Breast epithelium (tissue), 4 donors: ENCODE results near the gene PRR29. TPM values are rescaled to one million over a fixed set of nuclear protein-coding genes. Genes with fewer than 3 reads are reported as not detected.
A peak's percentile ranks its signal among the peaks of the same experiment; 100 is the strongest.
"Not testable (repeated sequence)": the region's sequence is repeated elsewhere in the genome, so short reads cannot be mapped to it uniquely, and the experiment has no call there.

ENCODE experiments used
- DNase-seq, 2 donors: peaks; one replicate each; pipeline ENCODE4 v3.0.0-alpha.2; 2019; ENCODE audit warnings: low spot score in 2 of 2
- H3K27ac ChIP-seq, 2 donors: fragments of 200-600 bp; sonication (generic) in 1 of 2; one replicate each; pipeline ENCODE4 v1.5.1; 2016 to 2019; ENCODE audit warnings: mild to moderate bottlenecking in 1 of 2
- H3K27me3 ChIP-seq, 2 donors: fragments of 200-600 bp; sonication (generic) in 1 of 2; one replicate each; pipeline versions ENCODE4 v1.5.1 to v1.6.0; 2017 to 2019; ENCODE audit warnings: control low read depth in 1 of 2, mild to moderate bottlenecking in 1 of 2
- H3K36me3 ChIP-seq: fragments of 200-600 bp; one replicate; pipeline ENCODE4 v1.5.1; 2019
- H3K4me1 ChIP-seq, 2 donors: fragments of 200-600 bp; sonication (generic); one replicate each; pipeline ENCODE4 v1.5.1; 2016 to 2019; ENCODE audit warnings: control low read depth in 1 of 2
- H3K4me3 ChIP-seq, 3 donors: fragments of 200-600 bp; sonication (generic); 1 replicate in 2 of 3; 2 replicates in 1 of 3; pipeline ENCODE4 v1.5.1; 2016 to 2019; ENCODE audit warnings: mild to moderate bottlenecking in 3 of 3, moderate library complexity in 2 of 3
- H3K9me3 ChIP-seq, 2 donors: fragments of 200-600 bp; sonication (generic) in 1 of 2; one replicate each; pipeline ENCODE4 v1.5.1; 2016 to 2019; ENCODE audit warnings: control low read depth in 1 of 2
- POLR2A ChIP-seq: fragments of 450-650 bp; IDR thresholded peaks from one replicate; pipeline ENCODE4 v1.6.1; 2016; ENCODE audit warnings: antibody characterized with exemption, mild to moderate bottlenecking, moderate library complexity
- POLR2AphosphoS5 ChIP-seq, 3 donors: sonication (generic); formaldehyde crosslinking; IDR thresholded peaks; one replicate each; pipeline ENCODE4 v1.6.1; 2017; ENCODE audit warnings: antibody characterized with exemption in 3 of 3
- intact Hi-C: fragments of 100-400 bp; cut with DNase I; formaldehyde crosslinking; loops from one replicate; pipeline ENCODE4 v1.15.1; 2023; ENCODE audit warnings: low total_unique reads
- total RNA-seq, 3 donors: library from RNA; depleted of rRNA; stranded (reverse); fragments of >200 nt; gene quantifications; one replicate each; pipeline ENCODE4 v1.1.0, GENCODE V29; 2016
- TF ChIP-seq, protein P1 (sequence below), 3 donors: fragments of 450-650 bp; IDR thresholded peaks; one replicate each; pipeline ENCODE4 v1.5.1; 2016 to 2017; ENCODE audit warnings: antibody characterized with exemption in 3 of 3, mild to moderate bottlenecking in 3 of 3, moderate library complexity in 3 of 3

Gene PRR29
- total RNA-seq, 3 donors from 2014 or later: 0.15 to 1.3 (median 0.16) TPM

DNA sequence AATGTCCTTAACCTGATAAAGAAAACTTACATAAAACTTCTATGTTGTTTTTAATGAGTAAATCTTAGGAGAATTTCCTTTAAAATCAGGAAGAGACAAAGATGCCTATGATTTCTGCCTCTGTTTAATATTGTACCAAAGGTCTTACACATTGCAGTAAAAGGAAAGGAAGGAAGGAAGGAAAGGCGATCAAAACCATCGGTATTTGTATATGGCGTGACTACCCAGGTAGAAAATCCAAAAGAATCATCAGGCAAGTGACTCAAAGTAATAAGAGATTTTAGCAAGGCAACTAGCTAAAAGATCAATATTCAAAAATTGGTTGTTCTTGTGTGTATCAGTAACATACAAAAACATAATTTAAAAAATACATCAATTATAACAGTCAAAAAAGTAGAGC, 18.8 kb downstream of the PRR29 start:
- DNase-seq: no peak
- no peak overlapping the region for H3K4me3 ChIP-seq
- TF ChIP-seq, protein P1, sequence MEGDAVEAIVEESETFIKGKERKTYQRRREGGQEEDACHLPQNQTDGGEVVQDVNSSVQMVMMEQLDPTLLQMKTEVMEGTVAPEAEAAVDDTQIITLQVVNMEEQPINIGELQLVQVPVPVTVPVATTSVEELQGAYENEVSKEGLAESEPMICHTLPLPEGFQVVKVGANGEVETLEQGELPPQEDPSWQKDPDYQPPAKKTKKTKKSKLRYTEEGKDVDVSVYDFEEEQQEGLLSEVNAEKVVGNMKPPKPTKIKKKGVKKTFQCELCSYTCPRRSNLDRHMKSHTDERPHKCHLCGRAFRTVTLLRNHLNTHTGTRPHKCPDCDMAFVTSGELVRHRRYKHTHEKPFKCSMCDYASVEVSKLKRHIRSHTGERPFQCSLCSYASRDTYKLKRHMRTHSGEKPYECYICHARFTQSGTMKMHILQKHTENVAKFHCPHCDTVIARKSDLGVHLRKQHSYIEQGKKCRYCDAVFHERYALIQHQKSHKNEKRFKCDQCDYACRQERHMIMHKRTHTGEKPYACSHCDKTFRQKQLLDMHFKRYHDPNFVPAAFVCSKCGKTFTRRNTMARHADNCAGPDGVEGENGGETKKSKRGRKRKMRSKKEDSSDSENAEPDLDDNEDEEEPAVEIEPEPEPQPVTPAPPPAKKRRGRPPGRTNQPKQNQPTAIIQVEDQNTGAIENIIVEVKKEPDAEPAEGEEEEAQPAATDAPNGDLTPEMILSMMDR (IDR thresholded peaks at IDR 0.05): no peak
- TF ChIP-seq POLR2AphosphoS5 (IDR thresholded peaks at IDR 0.05) (no peak), POLR2A (no peak)
- no peak overlapping the region for H3K27ac ChIP-seq
- H3K36me3 ChIP-seq: no peaks in the 10 kb centered on the region
- no peaks in the 10 kb centered on the region for H3K9me3 ChIP-seq
- no peaks in the 10 kb centered on the region for H3K4me1 ChIP-seq
- intact Hi-C loops: no loop called here
- H3K27me3 ChIP-seq: no peaks in the 10 kb centered on the region

DNA sequence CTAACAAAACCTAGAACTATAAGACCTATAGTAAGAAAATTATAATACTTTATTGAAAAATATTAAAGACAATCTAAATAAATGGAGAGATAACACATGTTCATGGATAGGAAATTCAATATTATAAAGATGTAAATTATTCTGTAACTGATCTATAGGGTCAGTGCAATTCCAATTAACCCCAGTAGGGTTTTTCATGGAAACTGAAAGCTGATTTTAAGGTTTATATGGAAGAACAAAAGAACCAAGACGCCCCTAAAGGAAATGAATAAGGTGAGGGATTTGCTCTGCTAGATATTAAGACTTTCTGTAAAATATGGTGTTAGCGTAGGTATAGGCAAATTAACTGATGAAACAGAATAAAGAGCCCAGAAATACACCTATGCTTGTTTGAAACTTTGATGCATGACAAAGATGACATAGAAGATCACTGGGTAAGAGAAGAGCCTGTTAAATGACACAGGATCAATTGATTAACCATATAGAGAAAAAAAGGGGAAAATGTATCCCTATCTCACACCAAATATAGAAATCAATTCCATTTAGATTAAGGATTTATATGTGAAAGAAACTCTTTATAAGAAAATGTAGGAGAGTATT, 19.3 kb downstream of the PRR29 start:
- DNase-seq: no peak
- Histone ChIP-seq H3K4me1 (no peaks in the 10 kb centered on the region), H3K27me3 (no peaks in the 10 kb centered on the region), H3K27ac (no peak overlapping the region), H3K4me3 (no peak overlapping the region), H3K36me3 (no peaks in the 10 kb centered on the region), H3K9me3 (no peaks in the 10 kb centered on the region)
- TF ChIP-seq, protein P1 (IDR thresholded peaks at IDR 0.05): no peak
- TF ChIP-seq POLR2AphosphoS5 (IDR thresholded peaks at IDR 0.05) (no peak), POLR2A (no peak)
- intact Hi-C loops: no loop called here

DNA sequence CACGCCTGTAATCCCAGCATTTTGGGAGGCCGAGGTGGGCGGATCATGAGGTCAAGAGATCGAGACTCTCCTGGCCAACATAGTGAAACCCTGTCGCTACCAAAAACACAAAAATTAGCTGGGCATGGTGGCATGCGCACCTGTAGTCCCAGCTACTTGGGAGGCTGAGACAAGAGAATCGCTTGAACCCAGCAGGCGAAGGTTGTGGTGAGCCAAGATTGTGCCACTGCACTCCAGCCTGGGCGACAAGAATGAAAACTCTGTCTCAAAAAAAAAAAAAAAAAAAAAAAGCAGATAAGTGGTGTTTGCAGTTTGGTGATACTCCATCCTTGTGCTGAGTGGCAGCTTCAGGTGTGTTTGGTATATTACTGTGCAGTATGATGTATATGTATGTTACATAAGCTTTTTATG, 21.4 kb downstream of the PRR29 start:
- DNase-seq, H3K4me1 ChIP-seq, H3K27me3 ChIP-seq, H3K36me3 ChIP-seq, intact Hi-C loops, H3K9me3 ChIP-seq: not testable (repeated sequence)
- Histone ChIP-seq H3K27ac (peak overlapping the region in 1 of 2 donors; percentile 77), H3K4me3 (peak overlapping the region in 2 of 3 donors; percentile 37 to 51)

DNA sequence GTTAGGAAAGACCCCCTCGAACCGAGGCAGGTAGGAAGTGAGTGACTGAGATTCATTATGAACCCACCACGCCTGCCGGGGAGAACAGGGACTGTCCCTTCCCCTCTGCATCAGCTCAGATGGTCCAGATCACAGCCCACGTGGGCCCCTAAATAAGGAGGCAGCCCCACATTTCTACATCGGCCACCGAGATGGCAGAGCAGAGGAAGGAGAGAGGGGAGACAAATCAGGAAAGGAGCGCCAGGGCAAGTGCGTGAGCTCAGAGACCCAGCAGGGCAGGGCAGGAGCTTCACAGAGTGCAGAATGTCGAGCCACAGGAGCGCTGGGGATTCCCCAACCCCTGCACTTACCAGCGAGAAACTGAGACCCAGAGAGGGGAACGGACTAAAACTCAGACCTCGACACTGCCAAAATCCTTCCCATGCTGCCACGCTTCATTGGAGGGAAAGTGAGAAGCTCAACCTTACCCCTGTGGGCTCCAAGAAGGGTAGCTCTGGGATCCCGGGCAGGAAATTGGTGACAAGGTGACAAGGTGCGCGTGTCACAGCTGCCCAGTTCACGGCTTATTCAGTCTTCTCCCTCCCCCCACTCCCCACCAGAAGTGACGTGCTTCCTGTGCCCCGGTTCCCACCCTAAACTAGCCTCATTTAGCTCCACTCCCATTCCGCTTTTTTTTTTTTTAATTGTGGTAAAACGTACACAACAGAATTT, 22.1 kb downstream of the PRR29 start, which contains the start of gene ICAM2:
Gene ICAM2 (minus strand): TSS at position 578 of the 711 bp plus-strand sequence. CDS start 13,942 bp downstream, outside the sequence.
- Histone ChIP-seq H3K27me3 (no peaks in the 10 kb centered on the region), H3K36me3 (no peaks in the 10 kb centered on the region), H3K9me3 (no peaks in the 10 kb centered on the region), H3K4me3 (peak within 1 kb of the TSS; percentile 37 to 60 (median 51)), H3K4me1 (no peaks in the 10 kb centered on the region), H3K27ac (peak within 1 kb of the TSS; percentile 72 to 77)
- intact Hi-C loops: no loop called here
- no peak for TF ChIP-seq POLR2A
- TF ChIP-seq POLR2AphosphoS5 (IDR thresholded peaks at IDR 0.05): peak in 2 of 3 donors; percentile 22
- DNase-seq: peak in 1 of 2 donors; percentile 66

DNA sequence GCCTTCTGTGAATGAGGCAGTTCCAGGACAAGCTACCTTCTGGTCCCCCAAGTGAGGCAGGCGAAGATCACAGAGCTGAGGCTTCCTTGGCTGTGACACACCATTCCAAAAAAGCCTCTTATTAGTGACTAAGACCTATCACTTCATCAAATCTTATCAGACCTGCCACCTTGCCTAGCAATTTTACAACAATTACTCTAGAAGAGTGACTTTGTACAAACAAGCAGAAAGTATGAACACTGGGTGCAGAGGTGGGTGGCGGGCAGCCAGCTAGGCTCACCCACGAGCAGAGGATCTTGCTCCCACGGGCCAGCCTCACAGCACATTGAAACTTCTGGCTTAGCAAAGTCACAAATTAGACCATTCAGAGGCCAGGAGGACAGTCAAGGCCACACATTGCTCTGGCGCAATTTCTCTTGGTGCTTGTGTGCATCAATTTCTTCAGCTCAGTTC, 24.5 kb downstream of the PRR29 start:
- Histone ChIP-seq H3K27me3 (no peaks in the 10 kb centered on the region), H3K27ac (no peak overlapping the region), H3K4me3 (no peak overlapping the region), H3K4me1 (no peaks in the 10 kb centered on the region), H3K36me3 (no peaks in the 10 kb centered on the region), H3K9me3 (no peaks in the 10 kb centered on the region)
- no peak for DNase-seq
- intact Hi-C loops: no loop called here
- TF ChIP-seq, protein P1 (IDR thresholded peaks at IDR 0.05): no peak
- TF ChIP-seq POLR2AphosphoS5 (IDR thresholded peaks at IDR 0.05) (no peak), POLR2A (no peak)

DNA sequence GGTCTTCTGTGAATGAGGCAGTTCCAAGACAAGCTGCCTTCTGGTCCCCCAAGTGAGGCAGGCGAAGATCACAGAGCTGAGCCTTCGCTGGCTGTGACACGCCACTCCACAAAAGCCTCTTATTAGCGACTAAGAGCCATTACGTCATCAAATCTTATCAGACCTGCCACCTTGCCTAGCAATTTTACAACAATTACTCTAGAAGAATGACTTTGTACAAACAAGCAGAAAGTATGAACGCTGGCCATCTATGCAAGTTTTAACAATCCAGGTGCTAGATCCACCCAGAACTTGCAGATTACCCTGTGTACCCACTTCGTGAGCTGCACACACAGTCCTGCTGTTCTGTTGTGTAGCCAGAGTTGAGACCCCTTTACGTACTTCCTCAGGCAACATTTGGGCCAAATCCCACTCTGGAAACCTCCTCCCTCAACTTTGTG, 26.1 kb downstream of the PRR29 start:
- H3K27ac ChIP-seq: no peak overlapping the region
- H3K4me1 ChIP-seq: no peaks in the 10 kb centered on the region
- intact Hi-C loops: loop anchor here (1.0 kb wide), 1 partner anchor 16 kb away; no protein-coding TSS in a partner anchor
- no peaks in the 10 kb centered on the region for H3K36me3 ChIP-seq
- no peak overlapping the region for H3K4me3 ChIP-seq
- TF ChIP-seq, protein P1 (IDR thresholded peaks at IDR 0.05): no peak
- TF ChIP-seq POLR2A (no peak), POLR2AphosphoS5 (IDR thresholded peaks at IDR 0.05) (no peak)
- no peaks in the 10 kb centered on the region for H3K9me3 ChIP-seq
- DNase-seq: no peak
- no peaks in the 10 kb centered on the region for H3K27me3 ChIP-seq
